ENCODE measurements around the gene VANGL1. TPM values are rescaled to one million over a fixed set of nuclear protein-coding genes. Genes with fewer than 3 reads are reported as not detected.

Gene VANGL1
- total RNA-seq, 2 donors from 2014 or later = 17.5 to 18.6 TPM

- DNase-seq = no peak
- intact Hi-C loops (cut with DNase I, micrococcal nuclease) = no loop called here
- ATAC-seq = no peak
Measured at GRCh38 chr1:115685029-115685705, 43.4 kb downstream of the VANGL1 start.

GRCh38 chr1:115687744-115688143, 46.0 kb downstream of the VANGL1 start:
- intact Hi-C loops (cut with DNase I, micrococcal nuclease) = no loop called here

GRCh38 chr1:115690972-115691371, 49.2 kb downstream of the VANGL1 start:
- no peak for ATAC-seq
- no peak for DNase-seq
- intact Hi-C loops (cut with DNase I, micrococcal nuclease) = no loop called here

More at GRCh38 chr1:115687744-115688143, 46.0 kb downstream of the VANGL1 start:
- no peak for DNase-seq
- no peak for ATAC-seq

- DNase-seq = no peak
- ATAC-seq = no peak
- intact Hi-C loops (cut with DNase I, micrococcal nuclease) = no loop called here
Measured at GRCh38 chr1:115692224-115692623, 50.5 kb downstream of the VANGL1 start.

GRCh38 chr1:115694805-115695204, 53.0 kb downstream of the VANGL1 start:
- intact Hi-C loops (cut with DNase I, micrococcal nuclease) = no loop called here
- ATAC-seq (no peak), DNase-seq (no peak)

GRCh38 chr1:115697619-115698018, 55.8 kb downstream of the VANGL1 start:
- no peak for DNase-seq
- intact Hi-C loops (cut with DNase I, micrococcal nuclease) = no loop called here
- no peak for ATAC-seq

GRCh38 chr1:115701090-115701489, 59.3 kb downstream of the VANGL1 start:
- ATAC-seq = no peak
- intact Hi-C loops (cut with DNase I, micrococcal nuclease) = no loop called here
- no peak for DNase-seq

- ATAC-seq (no peak), DNase-seq (no peak)
- intact Hi-C loops (cut with DNase I, micrococcal nuclease) = no loop called here
Measured at GRCh38 chr1:115702959-115703358, 61.2 kb downstream of the VANGL1 start.

GRCh38 chr1:115705085-115705951, 63.5 kb downstream of the VANGL1 start:
- intact Hi-C loops (cut with DNase I, micrococcal nuclease) = loop anchor here in 1 of 2 donors (5.0 kb wide), 1 partner anchor 98 kb away; no protein-coding TSS in a partner anchor
- DNase-seq (no peak), ATAC-seq (no peak)

GRCh38 chr1:115705963-115706362, 64.2 kb downstream of the VANGL1 start:
- no peak for ATAC-seq
- intact Hi-C loops (cut with DNase I, micrococcal nuclease) = loop anchor here in 1 of 2 donors (5.0 kb wide), 1 partner anchor 99 kb away; no protein-coding TSS in a partner anchor
- DNase-seq = no peak

- DNase-seq (no peak), ATAC-seq (peak; percentile 52)
- intact Hi-C loops (cut with DNase I, micrococcal nuclease) = loop anchor here in 1 of 2 donors (5.0 kb wide), 1 partner anchor 100 kb away; no protein-coding TSS in a partner anchor
Measured at GRCh38 chr1:115706587-115707425, 65.0 kb downstream of the VANGL1 start.

GRCh38 chr1:115710859-115711624, 69.3 kb downstream of the VANGL1 start:
- DNase-seq (no peak), ATAC-seq (peak; percentile 68)
- intact Hi-C loops (cut with DNase I, micrococcal nuclease) = no loop called here

GRCh38 chr1:115712911-115713609, 71.3 kb downstream of the VANGL1 start:
- ATAC-seq (no peak), DNase-seq (no peak)
- intact Hi-C loops (cut with DNase I, micrococcal nuclease) = no loop called here

- DNase-seq = no peak
- ATAC-seq = no peak
- intact Hi-C loops (cut with DNase I, micrococcal nuclease) = no loop called here
Measured at GRCh38 chr1:115713906-115714305, 72.1 kb downstream of the VANGL1 start.

GRCh38 chr1:115714572-115715141, 72.9 kb downstream of the VANGL1 start:
- ATAC-seq = peak; percentile 87
- intact Hi-C loops (cut with DNase I, micrococcal nuclease) = loop anchor here in 1 of 2 donors (5.0 kb wide), 1 partner anchor 48 kb away; no protein-coding TSS in a partner anchor

GRCh38 chr1:115717541-115717940, 75.8 kb downstream of the VANGL1 start:
- DNase-seq (peak in 1 of 2 donors; percentile 59), ATAC-seq (peak; percentile 36)
- intact Hi-C loops (cut with DNase I, micrococcal nuclease) = loop anchor here in 1 of 2 donors (5.0 kb wide), 1 partner anchor 45 kb away; no protein-coding TSS in a partner anchor

More at GRCh38 chr1:115714572-115715141, 72.9 kb downstream of the VANGL1 start:
- DNase-seq = peak; percentile 51 to 66

Data from left colon (tissue), 2 donors.